WERI-Rb-1 (cell line): Measurements from ENCODE around the gene PPM1L.

ENCODE experiments used
- DNase-seq: peaks from one replicate; pipeline ENCODE4 v3.0.0-alpha.2; 2020
- H3K27ac ChIP-seq: fragments of 250-450 bp; sonication (Bioruptor Pico); 2 replicates; pipeline ENCODE4 v1.5.1; 2020; ENCODE audit warnings: mild to moderate bottlenecking, moderate library complexity
- H3K27me3 ChIP-seq: fragments of 250-450 bp; sonication (Bioruptor Pico); 2 replicates; pipeline ENCODE4 v1.5.1; 2021; ENCODE audit warnings: mild to moderate bottlenecking, low read depth, moderate library complexity; ENCODE audit not compliant: insufficient read depth, severe bottlenecking
- H3K36me3 ChIP-seq: fragments of 250-450 bp; sonication (Bioruptor Pico); 2 replicates; pipeline ENCODE4 v1.5.1; 2020; ENCODE audit warnings: mild to moderate bottlenecking, moderate library complexity
- H3K4me3 ChIP-seq: 2 replicates; pipeline ENCODE4 v1.5.1; 2011; ENCODE audit warnings: low read depth, mild to moderate bottlenecking, control low read depth, low read length
- H3K9me3 ChIP-seq: fragments of 250-450 bp; sonication (Bioruptor Pico); 2 replicates; pipeline ENCODE4 v1.5.1; 2021; ENCODE audit warnings: mild to moderate bottlenecking, moderate library complexity; ENCODE audit not compliant: severe bottlenecking
- TF ChIP-seq, protein P1 (sequence below): IDR thresholded peaks from 2 replicates; pipeline ENCODE4 v1.5.1; 2011; ENCODE audit warnings: low read depth, mild to moderate bottlenecking, control low read depth, inconsistent platforms, low read length

PPM1L gene

DNA sequence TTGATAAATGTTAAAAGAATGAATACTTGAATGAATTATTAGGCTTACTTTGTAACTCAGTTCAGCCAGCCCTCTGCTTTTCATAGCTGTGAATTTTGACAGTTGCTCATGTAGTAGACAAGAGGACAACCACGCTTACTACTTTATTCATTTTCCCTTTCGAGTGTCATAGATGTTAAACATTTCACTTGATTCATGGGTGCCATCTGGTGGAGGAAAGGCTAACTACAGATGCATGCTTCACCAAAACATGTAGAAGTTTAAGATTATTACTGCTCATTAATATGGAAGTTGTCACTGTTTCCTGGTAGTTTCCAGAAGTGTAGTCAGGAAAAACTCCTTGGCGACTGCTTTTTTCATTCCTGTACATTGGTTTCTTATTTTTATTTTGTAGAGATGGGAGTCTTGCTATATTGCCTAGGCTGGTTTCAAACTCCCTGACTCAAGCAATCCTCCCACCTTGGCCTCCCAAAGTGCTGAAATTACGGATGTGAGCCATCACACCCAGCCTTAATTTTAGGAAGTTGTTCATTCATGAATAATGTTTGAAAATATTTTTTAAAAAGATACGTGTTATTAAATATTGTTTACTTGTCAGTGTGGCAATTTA lies 186.0 kb downstream of the PPM1L start:
- Histone ChIP-seq H3K27me3 (no peaks in the 10 kb centered on the region), H3K9me3 (no peaks in the 10 kb centered on the region), H3K27ac (no peak overlapping the region), H3K36me3 (no peaks in the 10 kb centered on the region), H3K4me3 (no peak overlapping the region)
- TF ChIP-seq, protein P1, sequence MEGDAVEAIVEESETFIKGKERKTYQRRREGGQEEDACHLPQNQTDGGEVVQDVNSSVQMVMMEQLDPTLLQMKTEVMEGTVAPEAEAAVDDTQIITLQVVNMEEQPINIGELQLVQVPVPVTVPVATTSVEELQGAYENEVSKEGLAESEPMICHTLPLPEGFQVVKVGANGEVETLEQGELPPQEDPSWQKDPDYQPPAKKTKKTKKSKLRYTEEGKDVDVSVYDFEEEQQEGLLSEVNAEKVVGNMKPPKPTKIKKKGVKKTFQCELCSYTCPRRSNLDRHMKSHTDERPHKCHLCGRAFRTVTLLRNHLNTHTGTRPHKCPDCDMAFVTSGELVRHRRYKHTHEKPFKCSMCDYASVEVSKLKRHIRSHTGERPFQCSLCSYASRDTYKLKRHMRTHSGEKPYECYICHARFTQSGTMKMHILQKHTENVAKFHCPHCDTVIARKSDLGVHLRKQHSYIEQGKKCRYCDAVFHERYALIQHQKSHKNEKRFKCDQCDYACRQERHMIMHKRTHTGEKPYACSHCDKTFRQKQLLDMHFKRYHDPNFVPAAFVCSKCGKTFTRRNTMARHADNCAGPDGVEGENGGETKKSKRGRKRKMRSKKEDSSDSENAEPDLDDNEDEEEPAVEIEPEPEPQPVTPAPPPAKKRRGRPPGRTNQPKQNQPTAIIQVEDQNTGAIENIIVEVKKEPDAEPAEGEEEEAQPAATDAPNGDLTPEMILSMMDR: peak; percentile 60
- peak; percentile 62 for DNase-seq

DNA sequence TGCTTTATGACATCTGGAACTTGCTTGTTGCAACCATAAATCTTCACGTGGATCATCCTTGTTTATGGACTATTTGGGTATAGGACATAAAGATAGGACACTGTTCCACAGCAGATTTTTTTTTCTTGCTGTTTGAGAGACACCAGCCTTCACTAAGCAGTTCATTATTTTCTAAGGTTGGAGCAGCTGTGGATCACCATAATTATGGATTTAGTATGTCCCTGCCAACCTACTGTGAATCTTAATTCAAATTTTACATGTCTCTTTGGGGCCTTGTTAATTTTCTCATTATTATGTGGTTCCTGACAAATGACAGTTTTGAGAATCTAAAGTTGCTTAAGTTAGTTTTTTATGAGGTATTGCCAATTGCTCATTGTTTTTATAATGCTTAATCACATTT lies 188.0 kb downstream of the PPM1L start:
- no peak for DNase-seq
- Histone ChIP-seq H3K36me3 (no peaks in the 10 kb centered on the region), H3K4me3 (no peak overlapping the region), H3K27ac (no peak overlapping the region), H3K27me3 (no peaks in the 10 kb centered on the region), H3K9me3 (no peaks in the 10 kb centered on the region)
- TF ChIP-seq, protein P1: no peak

DNA sequence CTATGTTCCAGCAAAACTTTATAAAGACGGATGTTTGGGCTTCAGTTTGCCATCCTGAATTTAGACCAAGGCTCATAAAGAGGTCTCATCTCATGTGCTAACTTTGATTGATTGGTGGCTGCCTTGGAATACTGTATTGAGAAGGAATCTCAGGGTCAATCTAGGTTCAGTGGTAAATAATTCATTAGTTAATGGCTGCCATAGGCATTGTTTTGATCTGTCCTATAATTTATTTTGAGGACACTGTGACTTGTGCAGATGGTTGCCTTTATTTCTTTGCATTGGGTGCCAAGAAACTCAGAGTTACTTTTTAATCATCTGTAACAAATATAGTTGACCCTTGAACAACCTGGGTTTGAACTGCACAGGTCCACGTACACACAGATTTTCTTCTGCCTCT lies 189.3 kb downstream of the PPM1L start:
- Histone ChIP-seq H3K4me3 (no peak overlapping the region), H3K27me3 (no peaks in the 10 kb centered on the region), H3K27ac (no peak overlapping the region), H3K9me3 (no peaks in the 10 kb centered on the region), H3K36me3 (no peaks in the 10 kb centered on the region)
- DNase-seq: no peak
- TF ChIP-seq, protein P1: no peak

DNA sequence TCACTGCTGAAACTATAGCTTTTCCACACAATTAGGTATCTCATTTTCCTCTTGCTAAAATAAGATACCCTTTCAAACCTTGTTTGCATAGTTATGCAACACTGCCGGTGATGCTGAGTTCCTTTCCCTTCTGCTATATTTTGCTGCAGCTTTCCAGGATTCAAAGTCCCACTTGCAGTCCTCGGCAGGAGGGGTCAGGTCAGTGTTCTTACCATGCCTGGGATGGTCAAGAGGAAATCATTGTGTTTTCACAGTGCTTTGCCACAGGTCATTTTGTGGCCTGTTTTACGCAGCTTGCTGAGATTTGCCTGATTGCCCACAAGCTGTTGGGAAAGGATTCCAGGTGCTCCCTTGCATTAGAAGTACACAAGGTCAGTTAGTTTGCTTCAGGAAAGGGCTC lies 192.2 kb downstream of the PPM1L start:
- DNase-seq: no peak
- no peaks in the 10 kb centered on the region for H3K27me3 ChIP-seq
- TF ChIP-seq, protein P1: no peak

DNA sequence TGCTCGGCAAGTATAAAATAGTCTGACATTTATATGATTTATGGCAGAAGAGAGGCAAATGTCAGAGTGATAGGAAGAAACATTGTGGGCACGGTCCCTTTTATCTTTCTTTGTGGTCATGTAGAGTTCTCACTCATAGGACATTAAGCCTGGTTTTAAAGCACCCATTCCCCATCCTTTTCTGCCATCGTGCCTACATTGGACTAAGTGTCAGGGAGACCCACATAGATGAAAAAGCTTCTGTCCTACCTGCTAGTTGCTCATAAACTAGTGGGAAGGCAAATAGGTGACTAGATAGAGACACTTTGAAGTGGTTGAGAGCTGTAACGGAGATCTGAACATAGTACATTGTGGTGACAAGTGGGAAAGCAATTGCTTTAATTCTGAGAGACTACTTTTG lies 193.4 kb downstream of the PPM1L start:
- Histone ChIP-seq H3K4me3 (no peak overlapping the region), H3K27ac (no peak overlapping the region), H3K27me3 (no peaks in the 10 kb centered on the region), H3K36me3 (no peaks in the 10 kb centered on the region), H3K9me3 (no peaks in the 10 kb centered on the region)
- TF ChIP-seq, protein P1: no peak
- no peak for DNase-seq

More for the DNA sequence above, 192.2 kb downstream of the PPM1L start:
- Histone ChIP-seq H3K9me3 (no peaks in the 10 kb centered on the region), H3K27ac (no peak overlapping the region), H3K4me3 (no peak overlapping the region), H3K36me3 (no peaks in the 10 kb centered on the region)

DNA sequence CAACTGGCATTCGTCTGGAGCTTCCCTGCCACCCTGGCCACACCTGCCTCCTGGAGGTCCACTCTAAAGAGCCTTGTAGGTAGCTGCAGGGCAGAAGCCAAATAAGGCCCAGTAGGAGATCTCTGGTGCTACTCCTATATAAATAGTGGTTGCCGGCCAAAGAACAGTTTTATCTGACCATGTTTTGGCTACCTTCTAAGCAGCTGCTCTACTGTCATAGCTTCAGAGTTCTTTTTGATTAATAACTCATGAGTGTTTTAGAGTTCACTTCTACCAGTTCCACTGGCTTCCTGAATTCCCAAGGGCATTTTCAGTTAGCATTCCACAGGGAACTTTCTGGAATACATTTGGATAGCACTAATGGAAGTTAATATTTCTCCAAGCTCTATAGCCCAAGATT lies 194.5 kb downstream of the PPM1L start:
- Histone ChIP-seq H3K27ac (no peak overlapping the region), H3K4me3 (no peak overlapping the region), H3K36me3 (no peaks in the 10 kb centered on the region), H3K27me3 (no peaks in the 10 kb centered on the region), H3K9me3 (no peaks in the 10 kb centered on the region)
- no peak for DNase-seq
- TF ChIP-seq, protein P1: no peak
